GM19023 (cell line): ENCODE measurements around the gene MYO1A.
"Not testable (repeated sequence)": the region's sequence is repeated elsewhere in the genome, so short reads cannot be mapped to it uniquely, and the experiment has no call there.

Source experiments
- ATAC-seq: cut with Tn5 transposase; IDR thresholded peaks from one replicate; pipeline ENCODE4 v1.9.1; 2021; ENCODE audit warnings: mild to moderate bottlenecking, moderate library complexity; ENCODE audit not compliant: unreplicated experiment

The MYO1A gene

GRCh38 chr12:57019983-57020719 is 29.8 kb downstream of the MYO1A start:
- ATAC-seq, result no peak

GRCh38 chr12:57018906-57019305 is 31.0 kb downstream of the MYO1A start:
- ATAC-seq, result no peak

- not testable (repeated sequence) for ATAC-seq
These were observed 31.6 kb downstream of the MYO1A start for GRCh38 chr12:57018353-57018752.

- ATAC-seq, result no peak
These were observed 33.6 kb downstream of the MYO1A start, which contains the start of gene TAC3 for GRCh38 chr12:57016348-57016747. TSS of gene TAC3 (minus strand) at chr12:57016529. CDS start at chr12:57015797, 732 bp downstream.

- peak; percentile 78 for ATAC-seq
These were observed 37.1 kb downstream of the MYO1A start for GRCh38 chr12:57012600-57013465.

GRCh38 chr12:57011438-57012424 is 38.2 kb downstream of the MYO1A start:
- ATAC-seq, result no peak

- ATAC-seq, result no peak
These were observed 39.2 kb downstream of the MYO1A start for GRCh38 chr12:57010627-57011247.

GRCh38 chr12:57009949-57010626 is 39.8 kb downstream of the MYO1A start:
- ATAC-seq, result no peak

GRCh38 chr12:57008178-57008577 is 41.8 kb downstream of the MYO1A start:
- ATAC-seq, result no peak

GRCh38 chr12:57006809-57007475 is 43.0 kb downstream of the MYO1A start:
- ATAC-seq, result no peak

GRCh38 chr12:57005980-57006808 is 43.7 kb downstream of the MYO1A start, which contains the start of gene ZBTB39:
TSS of gene ZBTB39 (minus strand) at chr12:57006546. CDS start at chr12:57004917, 1,629 bp downstream.
- peak; percentile 79 for ATAC-seq

- no peak for ATAC-seq
These were observed 45.3 kb downstream of the MYO1A start for GRCh38 chr12:57004651-57005050.

- no peak for ATAC-seq
These were observed 46.5 kb downstream of the MYO1A start for GRCh38 chr12:57003395-57003794.

- no peak for ATAC-seq
These were observed 48.5 kb downstream of the MYO1A start for GRCh38 chr12:57001448-57001906.

- ATAC-seq, result no peak
These were observed 49.5 kb downstream of the MYO1A start for GRCh38 chr12:57000393-57000792.

- ATAC-seq, result no peak
These were observed 50.5 kb downstream of the MYO1A start for GRCh38 chr12:56999456-56999855.

GRCh38 chr12:56998981-56999380 is 50.9 kb downstream of the MYO1A start:
- peak; percentile 71 for ATAC-seq

GRCh38 chr12:56998316-56998715 is 51.6 kb downstream of the MYO1A start:
- ATAC-seq, result no peak
